GM23248 (cell line): ENCODE data around the gene ME2. TPM values are rescaled to one million over a fixed set of nuclear protein-coding genes. Genes with fewer than 3 reads are reported as not detected.
"Not testable (repeated sequence)": the region's sequence is repeated elsewhere in the genome, so short reads cannot be mapped to it uniquely, and the experiment has no call there.

Experiments used
- DNase-seq: peaks from one replicate; pipeline ENCODE4 v3.0.0-alpha.2; 2015
- H2AFZ ChIP-seq: fragments of 200-600 bp; sonication (generic); 2 replicates; pipeline ENCODE4 v1.6.1; 2016; ENCODE audit warnings: antibody characterized with exemption
- H3F3A ChIP-seq: fragments of 200-600 bp; sonication (generic); 2 replicates; pipeline ENCODE4 v1.6.1; 2016; ENCODE audit warnings: mild to moderate bottlenecking, antibody characterized with exemption, mixed run types; ENCODE audit not compliant: insufficient read depth
- H3K27ac ChIP-seq: fragments of 200-600 bp; sonication (generic); 2 replicates; pipeline ENCODE4 v1.5.1; 2016; ENCODE audit warnings: mild to moderate bottlenecking
- H3K27me3 ChIP-seq: fragments of 200-600 bp; sonication (generic); replicated peaks from 2 replicates; pipeline ENCODE4 v1.6.1; 2016; ENCODE audit warnings: mild to moderate bottlenecking; ENCODE audit not compliant: insufficient read depth
- H3K36me3 ChIP-seq: fragments of 200-600 bp; sonication (generic); 2 replicates; pipeline ENCODE4 v1.6.1; 2016; ENCODE audit warnings: low read depth, mild to moderate bottlenecking
- H3K4me1 ChIP-seq: fragments of 200-600 bp; sonication (generic); 2 replicates; pipeline ENCODE4 v1.6.1; 2016; ENCODE audit warnings: mild to moderate bottlenecking; ENCODE audit not compliant: insufficient read depth
- H3K4me2 ChIP-seq: fragments of 200-600 bp; sonication (generic); one replicate; pipeline ENCODE4 v1.6.1; 2016; ENCODE audit warnings: mild to moderate bottlenecking; ENCODE audit not compliant: unreplicated experiment
- H3K4me3 ChIP-seq: fragments of 200-600 bp; sonication (generic); 2 replicates; pipeline ENCODE4 v1.5.1; 2016; ENCODE audit warnings: mild to moderate bottlenecking
- H3K79me2 ChIP-seq: fragments of 200-600 bp; sonication (generic); 2 replicates; pipeline ENCODE4 v1.6.1; 2016; ENCODE audit warnings: mild to moderate bottlenecking; ENCODE audit not compliant: insufficient read depth
- H3K9ac ChIP-seq: fragments of 200-600 bp; sonication (generic); 2 replicates; pipeline ENCODE4 v1.6.1; 2016; ENCODE audit warnings: mild to moderate bottlenecking
- H3K9me2 ChIP-seq: fragments of 200-600 bp; sonication (generic); 2 replicates; pipeline ENCODE4 v1.6.1; 2016; ENCODE audit warnings: mixed run types, mild to moderate bottlenecking, moderate library complexity; ENCODE audit not compliant: insufficient read depth
- H3K9me3 ChIP-seq: fragments of 200-600 bp; sonication (generic); one replicate; pipeline ENCODE4 v1.6.1; 2017; ENCODE audit warnings: low read depth
- H4K20me1 ChIP-seq: fragments of 200-600 bp; sonication (generic); 2 replicates; pipeline ENCODE4 v1.6.0; 2016; ENCODE audit not compliant: insufficient read depth
- EZH2 ChIP-seq: fragments of 200-600 bp; sonication (generic); IDR thresholded peaks from 2 replicates; pipeline ENCODE4 v1.6.1; 2018; ENCODE audit warnings: antibody characterized with exemption, mild to moderate bottlenecking; ENCODE audit not compliant: insufficient read depth, poor library complexity, severe bottlenecking
- EZH2phosphoT487 ChIP-seq: fragments of 200-600 bp; sonication (generic); IDR thresholded peaks from 2 replicates; pipeline ENCODE4 v1.6.1; 2018; ENCODE audit warnings: antibody characterized with exemption, moderate library complexity, mild to moderate bottlenecking, low read depth; ENCODE audit not compliant: insufficient read depth
- WGBS, 2 experiments: methylation state at CpG; one replicate each; pipeline ENCODE4 v1.1.6; 2015 to 2017; ENCODE audit warnings: low lambda C conversion rate in 2 of 2, low coverage in 1 of 2; ENCODE audit errors: missing lambda C conversion rate in 2 of 2; 5-methylcytosine and 5-hydroxymethylcytosine counted together
- in situ Hi-C: fragments of 300-500 bp; cut with MboI; formaldehyde crosslinking; loops from 2 replicates; pipeline ENCODE4 v1.15.0; 2020
- polyA plus RNA-seq: library from polyadenylated mRNA; unstranded; fragments of >200 nt; fragmentation: Nextera tagmentation; extraction: Ambion mirVana; gene quantifications from 2 replicates; pipeline ENCODE4 v1.2.1, GENCODE V29; 2016
- total RNA-seq: library from RNA; depleted of rRNA; stranded (reverse); fragments of >200 nt; shearing (Covaris generic); gene quantifications from 2 replicates; pipeline ENCODE4 v1.2.3, GENCODE V29; 2014

The ME2 gene
- total and polyA plus RNA-seq, 2 experiments from 2014 or later: 24.1 to 32.2 TPM

DNA sequence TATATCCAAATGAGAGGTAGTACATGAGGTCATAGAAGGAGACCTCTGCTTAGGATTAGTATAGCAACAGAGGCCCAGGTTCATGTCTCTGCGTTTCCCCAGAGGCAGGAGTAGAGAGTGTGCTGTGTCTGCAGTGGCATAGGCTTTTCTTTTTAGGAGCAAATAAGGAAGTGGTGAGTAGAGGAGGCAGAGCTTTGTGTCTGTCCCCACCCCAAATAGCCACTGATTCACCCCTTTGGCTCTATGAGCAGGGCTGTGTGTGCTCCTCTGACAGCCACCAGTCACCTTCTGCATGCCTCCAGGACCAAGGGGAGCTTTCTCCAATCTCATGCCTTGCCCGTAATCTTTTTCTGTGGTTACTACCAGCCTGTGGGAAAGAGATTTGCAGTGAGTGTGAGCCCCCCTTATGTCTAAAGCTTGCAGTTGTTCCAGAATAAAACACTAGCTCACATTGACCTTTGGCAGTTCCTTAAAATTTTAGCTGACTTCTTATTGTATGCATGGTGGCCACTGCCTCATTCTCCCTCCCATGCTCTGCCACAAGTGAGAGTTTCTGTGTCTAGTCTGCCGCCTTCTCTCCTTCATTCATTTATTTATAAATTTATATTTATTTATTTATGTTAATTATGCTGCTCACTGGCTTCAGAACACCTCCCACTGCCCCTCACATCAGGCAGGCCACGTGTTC, 65.5 kb downstream of the ME2 start:
- no peaks in the 10 kb centered on the region for H4K20me1 ChIP-seq
- TF ChIP-seq EZH2 (no peak), EZH2phosphoT487 (no peak)
- no peaks in the 10 kb centered on the region for H3K36me3 ChIP-seq
- no peak overlapping the region for H3K9ac ChIP-seq
- WGBS, 2 experiments: 85 to 87% methylated on average over 4 of the region's 4 CpGs
- DNase-seq: peak; percentile 47
- H3K27ac ChIP-seq: no peak overlapping the region
- no peaks in the 10 kb centered on the region for H3K9me3 ChIP-seq
- H3K79me2 ChIP-seq: no peaks in the 10 kb centered on the region
- in situ Hi-C loops: no loop called here
- H2AFZ ChIP-seq: no peak overlapping the region
- H3K4me2 ChIP-seq: no peak overlapping the region
- 0 out of 2 replicates have a peak, but pooled peaks cover 7% of the 10 kb centered on the region for H3F3A ChIP-seq
- H3K4me3 ChIP-seq: no peak overlapping the region
- H3K4me1 ChIP-seq: peaks cover 7% of the 10 kb centered on the region
- H3K9me2 ChIP-seq: no peaks in the 10 kb centered on the region
- no peaks in the 10 kb centered on the region for H3K27me3 ChIP-seq

DNA sequence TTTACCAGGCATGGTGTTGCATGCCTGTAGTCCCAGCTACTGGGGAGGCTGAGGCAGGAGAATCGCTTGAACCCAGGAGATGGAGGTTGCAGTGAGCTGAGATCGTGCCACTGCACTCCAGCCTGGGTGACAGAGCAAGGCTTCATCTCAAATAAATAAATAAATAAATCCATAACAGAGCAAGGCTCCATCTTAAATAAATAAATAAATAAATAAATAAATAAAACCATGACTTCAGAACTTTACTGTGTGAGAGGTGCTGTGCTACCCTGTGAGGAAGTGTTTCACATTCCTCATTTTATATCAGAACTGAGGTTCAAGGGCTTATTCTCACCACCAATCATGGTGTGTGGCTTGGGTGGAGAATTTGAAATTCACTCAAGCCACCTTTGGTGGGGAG, 67.0 kb downstream of the ME2 start:
- H3K9me3 ChIP-seq, H3K79me2 ChIP-seq, H3K4me2 ChIP-seq, H4K20me1 ChIP-seq, H3K27me3 ChIP-seq, H3K36me3 ChIP-seq, H3K4me1 ChIP-seq, H3K27ac ChIP-seq, in situ Hi-C loops, H3F3A ChIP-seq, DNase-seq, H3K9ac ChIP-seq, H2AFZ ChIP-seq, H3K9me2 ChIP-seq, H3K4me3 ChIP-seq: not testable (repeated sequence)
- 95 to 100% methylated on average over 2 of the region's 2 CpGs for WGBS, 2 experiments

DNA sequence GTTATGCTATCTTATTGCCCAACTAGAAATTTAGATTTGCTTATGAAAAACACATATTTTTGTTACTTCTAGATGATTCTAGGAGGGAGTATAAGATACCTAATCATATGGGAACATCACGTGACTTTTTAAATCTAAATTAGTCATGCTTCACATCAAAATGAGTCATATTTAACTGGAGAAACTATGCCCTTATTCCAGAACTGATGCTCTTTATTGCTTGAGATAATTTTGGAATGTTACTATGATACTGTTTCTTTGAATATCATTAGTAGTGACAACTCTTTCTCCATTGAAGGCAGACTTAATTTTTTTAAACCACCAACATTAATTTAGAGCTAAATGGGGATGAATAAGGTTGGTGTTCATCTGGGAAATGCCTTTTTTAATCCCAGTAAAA, 69.0 kb downstream of the ME2 start:
- Histone ChIP-seq H3K4me1 (peaks cover 7% of the 10 kb centered on the region), H3K27ac (no peak overlapping the region), H3F3A (0 out of 2 replicates have a peak, but pooled peaks cover 7% of the 10 kb centered on the region), H2AFZ (no peak overlapping the region), H3K9me3 (no peaks in the 10 kb centered on the region), H3K4me2 (no peak overlapping the region), H3K79me2 (no peaks in the 10 kb centered on the region), H3K36me3 (no peaks in the 10 kb centered on the region), H4K20me1 (no peaks in the 10 kb centered on the region), H3K9ac (no peak overlapping the region), H3K9me2 (no peaks in the 10 kb centered on the region), H3K27me3 (no peaks in the 10 kb centered on the region), H3K4me3 (no peak overlapping the region)
- no peak for TF ChIP-seq EZH2
- no peak for TF ChIP-seq EZH2phosphoT487
- peak; percentile 61 for DNase-seq
- in situ Hi-C loops: no loop called here
- WGBS, 2 experiments: 8 to 21% methylated on average over 1 of the region's 1 CpG

DNA sequence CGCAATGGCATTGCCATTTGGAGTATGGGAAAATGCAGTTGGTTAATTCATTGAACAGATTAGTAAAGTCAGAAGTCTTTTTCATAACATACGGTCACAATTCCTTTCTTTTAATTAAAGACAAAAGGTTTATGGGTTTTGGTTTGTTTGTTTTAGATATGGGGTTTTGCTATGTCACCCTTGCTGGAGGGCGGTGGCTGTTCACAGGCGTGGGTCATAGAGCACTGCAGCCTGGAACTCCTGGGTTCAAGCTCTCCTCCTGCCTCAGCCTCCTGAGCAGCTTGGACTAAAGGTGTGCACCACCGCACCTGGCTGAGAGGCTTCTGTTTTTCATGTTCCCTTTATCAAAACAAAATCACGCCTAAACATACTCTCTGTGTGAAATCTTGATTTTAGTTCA, 70.3 kb downstream of the ME2 start:
- Histone ChIP-seq H3K79me2 (no peaks in the 10 kb centered on the region), H3K4me3 (no peak overlapping the region), H3K27ac (no peak overlapping the region), H3K4me2 (no peak overlapping the region), H3K9me3 (no peaks in the 10 kb centered on the region), H3K4me1 (peaks cover 7% of the 10 kb centered on the region), H3K27me3 (no peaks in the 10 kb centered on the region), H3K9ac (no peak overlapping the region), H4K20me1 (no peaks in the 10 kb centered on the region), H2AFZ (no peak overlapping the region), H3K9me2 (no peaks in the 10 kb centered on the region), H3F3A (0 out of 2 replicates have a peak, but pooled peaks cover 7% of the 10 kb centered on the region), H3K36me3 (no peaks in the 10 kb centered on the region)
- in situ Hi-C loops: no loop called here
- TF ChIP-seq EZH2phosphoT487 (no peak), EZH2 (no peak)
- no peak for DNase-seq
- WGBS, 2 experiments: 96 to 97% methylated on average over 6 of the region's 6 CpGs

DNA sequence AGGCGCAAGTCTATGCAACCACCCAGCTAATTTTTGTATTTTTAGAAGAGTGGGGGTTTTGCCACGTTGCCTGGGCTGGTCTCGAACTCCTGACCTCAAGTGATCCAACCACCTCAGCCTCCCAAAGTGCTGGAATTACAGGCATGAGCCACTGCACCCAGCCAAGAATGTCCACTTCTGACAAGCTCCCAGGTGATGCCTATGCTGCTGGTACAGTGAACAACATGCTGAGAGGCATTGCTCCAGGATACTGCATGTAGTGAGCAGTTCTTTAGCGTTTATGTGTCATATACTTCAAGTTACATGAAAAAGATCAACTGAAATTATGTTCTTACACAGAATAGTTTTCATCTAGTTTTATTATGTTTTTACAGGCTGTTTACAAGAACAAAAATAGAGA, 71.7 kb downstream of the ME2 start:
- H3K4me1 ChIP-seq: peaks cover 7% of the 10 kb centered on the region
- H2AFZ ChIP-seq: no peak overlapping the region
- no peak overlapping the region for H3K27ac ChIP-seq
- no peak overlapping the region for H3K9ac ChIP-seq
- TF ChIP-seq EZH2phosphoT487 (no peak), EZH2 (no peak)
- 84 to 90% methylated on average over 4 of the region's 4 CpGs for whole genome bisulfite sequencing, 2 experiments
- no peak for DNase-seq
- 0 out of 2 replicates have a peak, but pooled peaks cover 7% of the 10 kb centered on the region for H3F3A ChIP-seq
- no peaks in the 10 kb centered on the region for H3K36me3 ChIP-seq
- in situ Hi-C loops: no loop called here
- H3K4me2 ChIP-seq: no peak overlapping the region
- H3K27me3 ChIP-seq: no peaks in the 10 kb centered on the region
- H4K20me1 ChIP-seq: no peaks in the 10 kb centered on the region
- no peaks in the 10 kb centered on the region for H3K9me2 ChIP-seq
- no peaks in the 10 kb centered on the region for H3K9me3 ChIP-seq
- H3K79me2 ChIP-seq: no peaks in the 10 kb centered on the region
- no peak overlapping the region for H3K4me3 ChIP-seq
